ENCODE results near the gene MRNIP. TPM values are rescaled to one million over a fixed set of nuclear protein-coding genes. Genes with fewer than 3 reads are reported as not detected.
A peak's percentile ranks its signal among the peaks of the same experiment; 100 is the strongest.

MRNIP gene
- total RNA-seq, 2 donors from 2014 or later = 23.4 to 34.8 TPM

GRCh38 chr5:179858241-179858585 is 404 bp downstream of the MRNIP start:
- peak in 3 of 4 donors; percentile 39 to 61 (median 41) for DNase-seq
- H3K27ac ChIP-seq = peak overlapping the region; percentile 40 to 93 (median 78)
- intact Hi-C loops (cut with DNase I) = no loop called here
- no peak for TF ChIP-seq POLR2A (IDR thresholded peaks at IDR 0.05)
- TF ChIP-seq, protein P1, sequence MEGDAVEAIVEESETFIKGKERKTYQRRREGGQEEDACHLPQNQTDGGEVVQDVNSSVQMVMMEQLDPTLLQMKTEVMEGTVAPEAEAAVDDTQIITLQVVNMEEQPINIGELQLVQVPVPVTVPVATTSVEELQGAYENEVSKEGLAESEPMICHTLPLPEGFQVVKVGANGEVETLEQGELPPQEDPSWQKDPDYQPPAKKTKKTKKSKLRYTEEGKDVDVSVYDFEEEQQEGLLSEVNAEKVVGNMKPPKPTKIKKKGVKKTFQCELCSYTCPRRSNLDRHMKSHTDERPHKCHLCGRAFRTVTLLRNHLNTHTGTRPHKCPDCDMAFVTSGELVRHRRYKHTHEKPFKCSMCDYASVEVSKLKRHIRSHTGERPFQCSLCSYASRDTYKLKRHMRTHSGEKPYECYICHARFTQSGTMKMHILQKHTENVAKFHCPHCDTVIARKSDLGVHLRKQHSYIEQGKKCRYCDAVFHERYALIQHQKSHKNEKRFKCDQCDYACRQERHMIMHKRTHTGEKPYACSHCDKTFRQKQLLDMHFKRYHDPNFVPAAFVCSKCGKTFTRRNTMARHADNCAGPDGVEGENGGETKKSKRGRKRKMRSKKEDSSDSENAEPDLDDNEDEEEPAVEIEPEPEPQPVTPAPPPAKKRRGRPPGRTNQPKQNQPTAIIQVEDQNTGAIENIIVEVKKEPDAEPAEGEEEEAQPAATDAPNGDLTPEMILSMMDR (IDR thresholded peaks at IDR 0.05) = no peak
- peak; percentile 39 for ATAC-seq
- no peaks in the 10 kb centered on the region for H3K9me3 ChIP-seq
- H3K4me1 ChIP-seq = peaks cover 14% of the 10 kb centered on the region
- peak overlapping the region; percentile 87 to 97 for H3K4me3 ChIP-seq
- H3K27me3 ChIP-seq = no peaks in the 10 kb centered on the region
- 0 to 1% methylated on average over 11 to 32 of the region's 32 CpGs for WGBS, 2 donors
- peaks cover 0 to 6% of the 10 kb centered on the region in 2 donors for H3K36me3 ChIP-seq (replicated peaks in 1 of 2; ENCODE audit: insufficient read depth in 1 of 2, low read depth in 2 of 2)

GRCh38 chr5:179854356-179854755 is 4.3 kb downstream of the MRNIP start:
- Histone ChIP-seq H3K4me1 (peaks cover 9% of the 10 kb centered on the region), H3K36me3 (replicated peaks in 1 of 2; ENCODE audit: insufficient read depth in 1 of 2, low read depth in 2 of 2) (peaks cover 8 to 11% of the 10 kb centered on the region in 2 donors), H3K27ac (no peak overlapping the region), H3K4me3 (no peak overlapping the region), H3K27me3 (no peaks in the 10 kb centered on the region), H3K9me3 (no peaks in the 10 kb centered on the region)
- no peak for TF ChIP-seq POLR2A (IDR thresholded peaks at IDR 0.05)
- TF ChIP-seq, protein P1 (IDR thresholded peaks at IDR 0.05) = no peak
- 91 to 97% methylated on average over 8 of the region's 8 CpGs for WGBS, 2 donors
- ATAC-seq (no peak), DNase-seq (no peak)
- intact Hi-C loops (cut with DNase I) = no loop called here

DNA sequence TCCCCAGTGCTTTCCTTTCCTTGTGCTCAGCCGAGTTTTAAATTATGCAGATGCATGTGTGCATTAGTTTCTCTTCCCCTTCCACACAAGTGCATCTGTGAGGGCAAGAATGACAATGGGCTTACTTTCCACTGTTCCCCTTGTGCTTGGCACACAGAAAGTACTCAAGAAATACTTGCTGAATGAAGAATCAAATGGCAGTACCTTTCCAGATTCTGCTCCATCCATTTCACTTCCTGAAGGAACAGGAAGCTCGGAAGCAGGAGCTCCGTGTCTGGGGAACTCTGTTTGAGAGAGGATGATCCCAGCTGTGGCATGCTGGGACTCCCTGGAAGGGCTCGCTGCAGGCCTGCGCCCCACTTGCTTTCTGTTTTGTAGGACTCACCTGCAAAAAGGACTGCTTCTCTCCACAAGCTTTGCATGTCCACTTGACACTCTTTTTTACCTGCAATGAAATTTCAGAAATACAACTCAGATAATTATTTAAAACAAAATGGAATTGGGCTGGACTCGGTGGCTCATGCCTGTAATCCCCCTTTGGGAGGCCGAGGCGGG is 5.5 kb downstream of the MRNIP start:
- Histone ChIP-seq H3K9me3 (no peaks in the 10 kb centered on the region), H3K27me3 (no peaks in the 10 kb centered on the region), H3K36me3 (replicated peaks in 1 of 2; ENCODE audit: insufficient read depth in 1 of 2, low read depth in 2 of 2) (peaks cover 10 to 17% of the 10 kb centered on the region in 2 donors), H3K4me1 (peaks cover 7% of the 10 kb centered on the region), H3K4me3 (no peak overlapping the region), H3K27ac (no peak overlapping the region)
- no peak for ATAC-seq
- intact Hi-C loops (cut with DNase I) = no loop called here
- no peak for DNase-seq
- WGBS, 2 donors = 85 to 88% methylated on average over 8 of the region's 8 CpGs
- TF ChIP-seq, protein P1 (IDR thresholded peaks at IDR 0.05) = no peak
- no peak for TF ChIP-seq POLR2A (IDR thresholded peaks at IDR 0.05)

DNA sequence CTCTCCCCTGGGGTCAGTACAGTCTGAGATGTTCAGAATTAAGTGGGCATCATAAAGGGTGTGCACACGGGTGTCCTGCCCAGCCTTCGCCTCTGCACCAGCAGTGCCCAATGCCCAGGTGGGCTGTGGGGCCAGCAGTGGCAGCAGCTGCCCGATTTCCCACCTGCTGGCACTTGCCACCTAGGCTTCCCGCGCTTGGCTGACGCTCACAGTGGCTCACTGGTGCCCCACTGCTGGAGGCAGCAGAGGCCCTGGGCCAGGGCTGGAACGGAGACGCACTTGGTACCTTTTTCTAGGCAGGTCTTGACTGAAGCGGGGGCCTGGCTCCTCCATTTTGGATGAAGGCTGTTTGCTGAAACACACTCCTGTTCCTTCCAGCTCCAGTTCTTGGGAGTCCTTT is 17.0 kb downstream of the MRNIP start:
- H3K4me3 ChIP-seq = no peak overlapping the region
- peaks cover 10 to 12% of the 10 kb centered on the region in 2 donors for H3K36me3 ChIP-seq (replicated peaks in 1 of 2; ENCODE audit: insufficient read depth in 1 of 2, low read depth in 2 of 2)
- DNase-seq (peak in 3 of 4 donors; percentile 63 to 74 (median 74)), ATAC-seq (peak; percentile 24)
- H3K9me3 ChIP-seq = no peaks in the 10 kb centered on the region
- peak overlapping the region in 2 of 4 donors; percentile 24 to 67 for H3K27ac ChIP-seq
- H3K4me1 ChIP-seq = peaks cover 30% of the 10 kb centered on the region
- intact Hi-C loops (cut with DNase I) = no loop called here
- no peak for TF ChIP-seq POLR2A (IDR thresholded peaks at IDR 0.05)
- TF ChIP-seq, protein P1 (IDR thresholded peaks at IDR 0.05) = peak in 1 of 7 experiments; percentile 8
- H3K27me3 ChIP-seq = no peaks in the 10 kb centered on the region
- WGBS, 2 donors = 57 to 66% methylated on average over 5 to 9 of the region's 9 CpGs

DNA sequence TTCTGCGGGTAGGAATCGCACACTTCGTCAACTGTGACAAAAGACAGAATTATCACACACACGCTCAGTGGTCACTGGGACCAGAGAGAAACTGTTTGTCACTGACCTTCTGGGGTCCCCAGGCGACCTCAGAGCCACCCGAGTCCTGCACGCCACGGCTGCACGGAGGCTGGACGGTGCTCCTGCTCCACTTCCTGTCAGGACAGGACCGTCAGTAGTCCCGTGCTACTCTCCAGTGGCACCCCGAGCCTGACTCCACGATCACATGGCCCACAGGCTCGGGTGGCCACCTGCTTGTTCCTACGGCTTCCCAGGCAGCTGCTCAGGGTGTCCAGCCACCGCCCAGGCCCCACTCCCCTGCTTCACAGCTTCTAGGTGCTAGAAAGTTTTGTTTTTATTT is 17.9 kb downstream of the MRNIP start:
- Histone ChIP-seq H3K4me1 (peaks cover 37% of the 10 kb centered on the region), H3K9me3 (no peaks in the 10 kb centered on the region), H3K27me3 (no peaks in the 10 kb centered on the region), H3K36me3 (replicated peaks in 1 of 2; ENCODE audit: insufficient read depth in 1 of 2, low read depth in 2 of 2) (peaks cover 16 to 17% of the 10 kb centered on the region in 2 donors), H3K27ac (peak overlapping the region in 2 of 4 donors; percentile 24 to 67), H3K4me3 (no peak overlapping the region)
- peak in 1 of 4 donors; percentile 25 for DNase-seq
- 71 to 79% methylated on average over 4 to 17 of the region's 17 CpGs for WGBS, 2 donors
- intact Hi-C loops (cut with DNase I) = no loop called here
- no peak for TF ChIP-seq POLR2A (IDR thresholded peaks at IDR 0.05)
- TF ChIP-seq, protein P1 (IDR thresholded peaks at IDR 0.05) = no peak
- ATAC-seq = no peak

All from body of pancreas (tissue), 4 donors.